ENCODE data around the gene DSEL.

- TF ChIP-seq CTCF (IDR thresholded peaks at IDR 0.05 in 8 of 11, conservative IDR thresholded peaks at IDR 0.05 in 3 of 11) (no peak), POLR2A (IDR thresholded peaks at IDR 0.05) (no peak), POLR2AphosphoS5 (IDR thresholded peaks at IDR 0.05) (no peak)
These were observed 30.0 kb downstream of the DSEL start for GRCh38 chr18:67486534-67486933.

All from spleen (tissue), 7 donors.